C4-2B (cell line): Measurements from ENCODE around the gene PACSIN2.

ENCODE experiments used
- H3K27ac ChIP-seq: fragments of 450-650 bp; 2 replicates; pipeline ENCODE4 v1.5.1; 2017
- ZFX ChIP-seq: fragments of 450-650 bp; IDR thresholded peaks from 2 replicates; pipeline ENCODE4 v1.6.1; 2017
- TF ChIP-seq, protein P1 (sequence below): fragments of 450-650 bp; conservative IDR thresholded peaks from 2 replicates; pipeline ENCODE4 v1.5.1; 2017; ENCODE audit warnings: mild to moderate bottlenecking

Gene PACSIN2

DNA sequence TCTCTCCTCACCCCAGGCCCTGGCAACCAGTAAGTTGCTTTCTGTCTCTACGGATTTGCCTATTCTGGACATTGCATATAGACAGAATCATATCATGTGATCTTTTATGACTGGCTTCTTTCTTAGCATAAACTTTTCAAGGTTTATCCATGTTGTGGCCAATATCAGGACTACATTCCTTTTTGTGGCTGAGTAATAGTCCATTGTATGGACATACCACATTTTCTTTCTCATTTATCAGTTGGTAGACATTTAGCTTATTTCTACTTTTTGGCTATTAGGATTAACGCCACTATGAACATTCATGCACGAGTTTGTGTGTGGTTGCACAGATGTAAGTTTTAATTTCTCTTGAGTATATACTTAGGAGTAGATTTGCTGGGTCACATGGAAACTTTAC is 193.6 kb downstream of the PACSIN2 start:
- TF ChIP-seq, protein P1, sequence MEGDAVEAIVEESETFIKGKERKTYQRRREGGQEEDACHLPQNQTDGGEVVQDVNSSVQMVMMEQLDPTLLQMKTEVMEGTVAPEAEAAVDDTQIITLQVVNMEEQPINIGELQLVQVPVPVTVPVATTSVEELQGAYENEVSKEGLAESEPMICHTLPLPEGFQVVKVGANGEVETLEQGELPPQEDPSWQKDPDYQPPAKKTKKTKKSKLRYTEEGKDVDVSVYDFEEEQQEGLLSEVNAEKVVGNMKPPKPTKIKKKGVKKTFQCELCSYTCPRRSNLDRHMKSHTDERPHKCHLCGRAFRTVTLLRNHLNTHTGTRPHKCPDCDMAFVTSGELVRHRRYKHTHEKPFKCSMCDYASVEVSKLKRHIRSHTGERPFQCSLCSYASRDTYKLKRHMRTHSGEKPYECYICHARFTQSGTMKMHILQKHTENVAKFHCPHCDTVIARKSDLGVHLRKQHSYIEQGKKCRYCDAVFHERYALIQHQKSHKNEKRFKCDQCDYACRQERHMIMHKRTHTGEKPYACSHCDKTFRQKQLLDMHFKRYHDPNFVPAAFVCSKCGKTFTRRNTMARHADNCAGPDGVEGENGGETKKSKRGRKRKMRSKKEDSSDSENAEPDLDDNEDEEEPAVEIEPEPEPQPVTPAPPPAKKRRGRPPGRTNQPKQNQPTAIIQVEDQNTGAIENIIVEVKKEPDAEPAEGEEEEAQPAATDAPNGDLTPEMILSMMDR, result no peak
- no peak for TF ChIP-seq ZFX
- H3K27ac ChIP-seq, result no peak overlapping the region

DNA sequence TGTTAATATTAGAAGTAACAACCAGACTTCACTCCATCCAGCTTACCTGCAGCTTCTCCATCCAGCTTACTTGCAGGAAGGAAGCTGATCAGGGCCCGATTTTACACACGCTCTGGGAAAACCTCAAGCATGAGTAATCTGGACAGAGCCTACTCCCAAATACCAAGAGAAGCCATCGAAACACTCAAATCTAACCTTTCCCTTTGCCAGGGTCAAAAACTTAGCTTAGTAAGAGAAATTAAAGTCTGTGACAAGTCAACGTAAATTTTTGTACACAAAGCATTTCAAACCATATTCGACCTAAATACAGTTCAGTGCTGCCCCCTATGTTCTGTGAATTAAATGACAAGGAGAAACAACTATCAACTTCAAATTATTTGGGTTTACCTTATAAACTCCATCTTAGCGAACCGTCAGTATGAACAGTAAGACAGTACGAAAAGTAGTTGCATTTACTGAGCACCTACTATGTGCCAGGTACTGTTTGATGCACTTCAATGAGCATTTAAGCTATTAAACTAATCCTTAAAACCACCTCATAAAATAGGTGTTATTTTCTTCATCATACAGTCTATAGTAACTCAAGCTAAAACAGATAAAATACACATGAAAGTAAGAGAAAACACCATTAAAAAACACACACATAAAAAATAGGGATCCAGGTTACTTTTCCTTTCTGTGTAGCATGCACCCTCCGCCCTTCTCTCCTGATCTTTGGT is 194.7 kb downstream of the PACSIN2 start:
- no peak overlapping the region for H3K27ac ChIP-seq
- no peak for TF ChIP-seq ZFX
- TF ChIP-seq, protein P1, result peak; percentile 74
